Measurements from ENCODE around the gene RBBP4.
"Not testable (repeated sequence)": the region's sequence is repeated elsewhere in the genome, so short reads cannot be mapped to it uniquely, and the experiment has no call there.

RBBP4 gene

GRCh38 chr1:32642292-32642827, 8.6 kb upstream of the RBBP4 start:
- not testable (repeated sequence) for DNase-seq

DNA sequence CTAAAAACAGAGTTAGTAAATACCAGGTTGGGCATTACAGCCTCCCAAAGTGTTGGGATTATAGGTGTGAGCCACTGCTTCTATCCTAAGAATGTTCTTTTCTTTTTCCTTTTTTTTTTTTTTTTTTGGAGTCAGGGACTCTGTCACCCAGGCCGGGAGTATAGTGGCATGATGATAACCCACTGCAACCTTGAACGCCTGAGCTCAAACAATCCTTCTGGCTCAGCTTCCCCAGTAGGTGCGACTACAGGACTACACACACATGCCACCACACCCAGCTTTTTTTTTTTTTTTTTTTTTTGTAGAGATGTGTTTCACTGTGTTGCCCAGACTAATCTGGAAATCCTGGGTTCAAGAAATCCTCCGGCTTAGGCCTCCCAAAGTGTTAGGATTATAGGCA, 6.6 kb upstream of the RBBP4 start:
- no peak for DNase-seq

DNA sequence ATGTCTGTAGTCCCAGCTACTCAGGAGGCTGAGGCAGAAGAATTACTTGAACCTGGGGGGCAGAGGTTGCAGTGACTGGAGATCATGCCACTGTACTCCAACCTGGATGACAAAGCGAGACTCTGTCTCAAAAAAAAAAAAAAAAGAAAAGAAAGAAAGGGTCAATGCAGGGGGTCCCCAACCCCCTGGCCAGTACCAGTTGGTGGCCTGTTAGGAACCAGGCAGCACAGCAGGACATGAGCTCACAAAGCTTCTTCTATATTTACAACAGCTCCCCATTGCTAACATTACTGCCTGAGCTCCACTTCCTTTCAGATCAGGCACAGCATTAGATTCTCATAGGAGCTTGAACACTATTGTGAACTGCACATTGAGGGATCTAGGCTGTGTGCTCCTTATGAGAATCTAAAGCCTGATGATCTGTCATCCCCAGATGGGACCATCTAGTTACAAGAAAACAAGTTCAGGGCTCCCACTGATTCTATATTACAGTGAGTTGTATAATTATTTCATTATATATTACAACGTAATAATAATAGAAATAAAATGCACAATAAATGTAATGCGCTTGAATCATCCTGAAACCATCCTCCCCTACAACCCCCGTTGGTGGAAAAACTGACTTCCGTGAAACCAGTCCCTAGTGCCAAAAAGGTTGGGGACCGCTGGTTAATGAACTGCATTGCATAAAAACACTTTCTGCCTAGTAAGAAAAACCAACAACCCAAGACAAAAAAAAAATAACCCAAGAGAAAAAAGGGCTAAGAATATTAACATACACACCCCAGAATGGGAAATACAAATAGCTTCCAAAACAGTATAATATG, 3.5 kb upstream of the RBBP4 start:
- DNase-seq, result no peak

- DNase-seq, result peak; percentile 94
Observed at GRCh38 chr1:32650248-32650751, 708 bp upstream of the RBBP4 start, which contains the start of gene ZBTB8OS. TSS of gene ZBTB8OS (minus strand) at chr1:32650550. CDS start at chr1:32650529, 21 bp downstream.

DNA sequence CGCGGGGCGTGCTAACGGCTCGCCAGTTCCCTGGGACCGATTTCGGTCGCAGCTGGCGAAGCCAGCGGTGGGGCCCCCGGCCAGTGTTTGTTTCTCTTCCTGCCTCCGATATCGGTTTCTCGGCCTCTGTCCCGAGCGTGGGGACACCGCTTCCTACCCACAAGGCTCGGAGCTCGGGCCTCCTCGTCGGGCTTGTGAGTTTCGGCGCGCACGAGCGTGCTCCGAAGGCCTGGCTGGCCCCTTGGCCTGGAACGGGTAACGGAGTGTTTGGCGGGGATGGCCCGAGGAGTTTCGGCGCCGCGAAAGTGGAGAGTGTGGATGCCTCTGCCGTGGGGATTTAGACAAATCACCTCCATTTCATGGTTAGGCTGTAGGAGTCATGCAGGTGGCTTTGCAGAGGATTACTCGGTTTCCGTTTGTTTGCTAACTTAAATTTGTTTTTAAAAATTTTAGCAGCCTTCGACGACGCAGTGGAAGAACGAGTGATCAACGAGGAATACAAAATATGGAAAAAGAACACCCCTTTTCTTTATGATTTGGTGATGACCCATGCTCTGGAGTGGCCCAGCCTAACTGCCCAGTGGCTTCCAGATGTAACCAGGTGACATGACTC, 559 bp downstream of the RBBP4 start:
- DNase-seq, result no peak

DNA sequence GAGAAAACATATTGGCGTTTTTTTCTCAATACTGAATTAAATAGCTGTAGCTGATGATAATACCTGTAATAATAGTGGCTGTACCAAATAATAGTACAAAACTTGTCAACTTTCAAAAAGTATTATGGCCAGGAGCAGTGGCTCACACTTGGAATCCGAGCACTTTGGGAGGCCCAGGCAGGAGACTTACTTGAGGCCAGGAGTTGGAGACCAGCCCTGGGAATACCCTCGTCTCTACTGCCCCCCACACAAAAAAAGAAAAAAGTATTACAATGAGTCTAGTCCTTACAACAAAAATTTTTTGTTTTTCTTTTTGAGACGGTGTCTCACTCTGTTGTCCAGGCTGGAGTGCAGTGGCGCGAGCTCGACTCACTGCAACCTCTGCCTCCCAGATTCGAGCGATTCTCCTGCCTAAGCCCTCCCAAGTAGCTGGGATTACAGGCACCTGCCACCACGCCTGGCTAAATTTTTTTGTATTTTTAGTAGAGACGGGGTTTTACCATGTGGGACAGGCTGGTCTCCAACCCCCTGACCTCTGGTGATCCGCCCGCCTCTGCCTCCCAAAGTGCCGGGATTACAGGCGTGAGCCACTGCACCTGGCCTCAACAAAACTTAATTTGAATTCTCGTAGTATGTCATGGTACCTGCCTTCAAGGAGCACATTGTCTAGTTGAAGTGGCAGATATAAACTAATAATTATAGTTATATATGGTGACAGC, 1.4 kb downstream of the RBBP4 start:
- no peak for DNase-seq

DNA sequence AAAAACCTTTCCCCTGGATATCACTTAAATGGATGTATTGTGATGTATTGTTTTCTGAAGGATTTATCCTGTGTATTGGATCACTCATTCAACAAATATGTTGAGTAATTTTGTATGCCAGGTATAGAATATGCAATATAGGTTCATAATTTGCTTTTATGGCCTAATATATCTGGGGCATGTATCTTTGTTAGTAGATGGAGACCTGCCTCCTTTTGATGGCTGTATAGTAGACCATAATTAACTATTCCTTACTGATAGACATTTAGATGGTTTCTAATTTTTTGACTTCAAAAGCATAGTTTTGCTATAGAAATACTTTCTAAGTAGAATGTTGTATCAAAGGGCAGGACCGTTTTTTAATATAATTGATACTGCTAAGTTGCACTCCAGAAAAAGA, 8.6 kb downstream of the RBBP4 start:
- no peak for DNase-seq

GRCh38 chr1:32665915-32666314, 14.9 kb downstream of the RBBP4 start:
- DNase-seq, result no peak

GRCh38 chr1:32666901-32667566, 16.0 kb downstream of the RBBP4 start:
- no peak for DNase-seq

DNA sequence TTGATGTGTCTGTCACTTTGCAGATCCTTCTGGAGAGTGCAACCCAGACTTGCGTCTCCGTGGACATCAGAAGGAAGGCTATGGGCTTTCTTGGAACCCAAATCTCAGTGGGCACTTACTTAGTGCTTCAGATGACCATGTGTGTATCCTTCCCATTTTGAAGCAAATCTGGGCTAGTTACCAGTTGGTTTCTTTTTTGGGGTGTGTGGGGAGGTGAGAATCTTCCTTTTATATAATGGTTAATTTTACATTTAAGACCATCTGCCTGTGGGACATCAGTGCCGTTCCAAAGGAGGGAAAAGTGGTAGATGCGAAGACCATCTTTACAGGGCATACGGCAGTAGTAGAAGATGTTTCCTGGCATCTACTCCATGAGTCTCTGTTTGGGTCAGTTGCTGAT, 17.7 kb downstream of the RBBP4 start:
- not testable (repeated sequence) for DNase-seq

DNA sequence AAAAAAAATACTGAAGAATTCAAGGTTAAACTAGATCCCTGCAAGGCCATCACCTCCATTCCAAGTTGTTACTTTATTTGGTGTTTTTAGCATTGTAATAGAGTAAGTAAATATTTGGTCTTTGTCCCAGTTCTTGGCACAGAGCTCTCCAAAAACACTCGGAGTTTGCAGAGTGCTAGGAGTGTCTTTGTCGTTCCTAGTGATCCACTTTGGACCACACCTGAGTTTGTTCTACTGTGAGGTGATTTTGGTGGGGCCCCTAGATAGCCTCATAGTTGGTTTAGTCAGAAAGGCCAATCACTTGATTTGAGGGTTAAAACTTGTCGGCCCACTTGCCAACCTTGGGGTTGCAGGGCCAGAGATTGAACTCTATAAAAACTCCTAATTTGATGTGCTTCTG, 25.9 kb downstream of the RBBP4 start:
- no peak for DNase-seq

DNA sequence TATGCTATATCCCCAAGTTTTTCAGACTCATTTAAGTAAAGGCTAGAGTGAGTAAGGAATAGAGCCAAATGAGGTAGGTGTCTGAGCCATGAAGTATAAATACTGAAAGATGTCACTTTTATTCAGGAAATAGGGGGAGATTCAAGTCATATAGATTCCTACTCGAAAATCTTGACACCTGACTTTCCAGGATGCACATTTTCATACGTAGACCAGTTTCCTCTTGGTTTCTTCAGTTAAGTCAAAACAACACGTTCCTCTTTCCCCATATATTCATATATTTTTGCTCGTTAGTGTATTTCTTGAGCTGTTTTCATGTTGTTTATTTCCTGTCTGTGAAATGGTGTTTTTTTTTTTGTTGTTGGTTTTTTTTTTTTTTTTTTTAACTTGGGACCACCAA, 29.0 kb downstream of the RBBP4 start:
- DNase-seq, result not testable (repeated sequence)

DNA sequence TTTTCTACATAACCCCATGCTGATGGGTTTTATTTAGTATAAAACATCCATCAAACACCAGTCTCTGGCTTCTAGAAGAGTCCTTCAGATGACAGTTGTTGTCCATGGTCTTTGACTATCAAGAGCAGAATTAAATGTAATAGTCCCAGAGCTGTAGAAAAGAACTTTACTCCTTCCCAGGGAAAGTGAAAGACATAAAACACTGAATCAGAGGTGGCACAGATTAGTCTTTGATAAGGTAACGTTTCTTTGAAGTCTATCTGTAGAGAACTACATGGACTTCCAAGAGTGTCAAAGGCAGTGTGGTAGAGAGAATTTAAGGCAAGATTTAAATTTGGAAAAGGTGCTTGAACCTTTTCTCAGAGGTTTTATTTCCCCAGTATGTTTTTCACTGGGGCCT, 29.6 kb downstream of the RBBP4 start:
- DNase-seq, result no peak

GRCh38 chr1:32681509-32681908, 30.5 kb downstream of the RBBP4 start:
- DNase-seq, result peak; percentile 51

DNA sequence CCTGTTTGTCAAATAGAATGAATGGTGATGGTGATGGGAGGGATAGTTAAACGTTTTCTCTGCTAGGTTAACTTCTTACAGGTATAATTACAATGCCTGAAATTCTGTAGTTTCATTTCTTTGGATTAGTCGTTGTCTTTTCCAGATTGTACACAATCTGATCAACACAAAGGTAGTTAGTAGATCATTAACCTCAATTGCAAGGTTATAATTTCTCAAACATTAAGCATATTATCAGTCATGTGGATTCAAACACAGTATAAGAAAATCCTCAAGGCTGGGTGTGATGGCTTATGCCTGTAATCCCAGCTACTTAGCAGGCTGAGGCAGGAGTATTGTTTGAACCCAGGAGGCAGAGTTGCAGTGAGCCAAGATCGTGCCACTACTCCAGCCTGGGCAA, 31.0 kb downstream of the RBBP4 start:
- no peak for DNase-seq

DNA sequence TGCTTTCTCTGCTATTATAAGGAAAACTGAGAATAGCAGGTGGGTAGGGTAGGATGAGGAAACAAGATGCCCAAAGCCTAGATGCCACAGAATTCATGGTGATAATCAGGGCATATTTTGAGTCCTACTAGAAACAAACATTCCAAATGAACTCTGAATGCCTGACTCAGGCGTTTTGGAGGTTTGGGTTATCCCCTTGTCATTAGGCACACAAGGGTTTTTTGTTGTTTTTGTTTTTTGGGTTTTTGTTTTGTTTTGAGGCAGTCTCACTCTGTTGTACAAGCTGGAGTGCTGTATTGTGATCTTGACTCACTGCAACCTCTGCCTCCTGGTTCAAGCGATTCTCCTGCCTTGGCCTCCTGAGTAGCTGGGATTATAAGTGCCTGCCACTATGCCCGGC, 32.4 kb downstream of the RBBP4 start:
- DNase-seq, result no peak

- DNase-seq, result no peak
Observed at GRCh38 chr1:32684167-32684811, 33.3 kb downstream of the RBBP4 start.

- DNase-seq, result no peak
Observed at GRCh38 chr1:32685498-32685897, 34.5 kb downstream of the RBBP4 start.

DNA sequence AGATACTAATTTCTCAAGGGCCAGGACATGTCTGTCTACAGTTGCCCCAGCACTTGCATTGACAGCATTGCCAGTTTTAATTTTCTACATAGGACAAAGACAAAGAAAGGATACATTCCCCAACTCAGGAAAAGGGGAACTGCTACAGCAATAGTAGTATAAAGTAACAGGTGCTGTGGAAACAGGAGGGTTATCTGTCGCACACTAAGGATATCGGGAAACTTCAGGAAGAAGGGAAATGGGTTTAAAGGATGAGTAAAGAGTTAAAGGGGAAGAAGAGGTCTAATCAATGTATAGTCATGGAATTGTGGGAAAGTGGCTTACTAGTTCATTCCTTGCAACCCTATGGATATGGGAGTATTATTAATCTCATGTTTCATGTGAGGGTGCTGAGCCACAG, 35.4 kb downstream of the RBBP4 start:
- DNase-seq, result no peak

DNA sequence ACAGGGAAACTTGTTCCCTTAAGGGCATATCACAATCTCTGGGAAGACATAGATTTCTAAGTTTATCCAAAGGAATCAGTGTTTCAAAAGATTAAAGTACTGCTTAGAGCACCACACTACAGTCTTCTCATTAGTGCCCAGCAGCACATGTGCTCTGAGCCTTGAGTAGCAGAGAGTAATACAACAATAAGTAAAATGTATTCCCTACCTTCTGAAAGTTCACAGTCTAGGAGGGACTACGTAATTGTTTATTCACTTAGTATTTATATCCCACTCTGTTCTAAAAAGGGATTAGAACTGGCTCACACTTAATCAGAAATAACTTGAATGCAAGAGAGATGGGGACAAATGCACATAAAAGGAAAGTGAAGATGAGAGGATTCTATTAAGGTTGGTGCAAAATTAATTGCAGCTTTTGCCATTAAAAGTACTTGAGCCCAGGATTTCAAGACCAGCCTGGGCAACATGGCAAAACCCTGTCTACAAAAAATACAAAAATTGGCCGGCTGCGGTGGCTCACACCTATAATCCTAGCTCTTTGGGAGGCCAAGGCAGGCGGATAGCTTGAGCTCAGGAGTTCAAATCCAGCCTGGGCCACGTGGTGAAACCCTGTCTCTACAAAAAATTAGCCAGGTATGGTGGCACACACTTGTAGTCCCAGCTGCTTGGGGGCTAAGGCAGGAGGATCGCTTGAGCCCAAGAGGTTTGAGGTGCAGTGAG, 42.6 kb downstream of the RBBP4 start:
- no peak for DNase-seq

DNA sequence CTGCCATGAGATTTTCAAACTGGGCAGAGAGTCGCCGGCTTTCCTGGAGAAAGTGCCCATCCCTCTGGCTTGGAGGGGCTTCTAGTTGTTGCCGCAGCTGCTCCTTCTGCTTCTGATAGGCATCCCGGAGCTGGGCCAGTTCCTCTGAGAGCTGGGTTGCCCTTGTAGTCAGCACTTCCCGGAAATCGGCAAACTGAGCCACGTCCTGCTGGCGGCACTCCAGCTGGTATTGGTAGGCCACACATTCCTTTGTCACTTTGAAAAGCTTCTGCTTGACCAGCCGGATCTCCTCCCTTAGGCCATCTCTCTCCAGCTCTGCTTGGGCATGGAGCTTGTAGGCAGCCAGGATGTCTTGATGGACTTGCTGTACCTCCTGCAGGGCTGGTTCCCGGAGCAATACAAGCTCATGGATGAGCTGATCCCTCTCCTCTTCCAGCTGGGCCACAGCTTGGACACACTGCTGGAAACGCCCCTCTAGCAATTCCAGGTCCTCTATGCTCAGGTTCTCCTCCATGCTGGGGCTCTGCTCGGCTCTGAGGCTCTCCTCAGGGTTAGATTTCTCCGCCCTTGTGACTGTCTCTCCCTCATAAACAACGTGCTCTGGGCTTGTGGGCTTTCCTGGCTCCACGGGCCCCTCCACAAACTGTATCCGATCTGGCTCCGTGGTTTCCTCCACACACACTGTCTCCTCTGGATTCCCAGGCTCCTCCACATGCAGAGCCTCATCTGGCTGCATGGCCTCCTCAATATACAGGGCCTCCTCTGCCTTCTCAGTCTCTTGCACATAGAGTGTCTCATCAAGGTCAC, 44.3 kb downstream of the RBBP4 start:
- no peak for DNase-seq
